AG09319 (cell line): Measurements from ENCODE around the gene LYRM2.

Source experiments
- DNase-seq: peaks from one replicate; pipeline ENCODE4 v3.0.0-alpha.2; 2010; ENCODE audit warnings: low read depth; ENCODE audit errors: extremely low read depth
- TF ChIP-seq, protein P1 (sequence below): IDR thresholded peaks from 2 replicates; pipeline ENCODE4 v1.5.1; 2011; ENCODE audit warnings: low read depth, mild to moderate bottlenecking, inconsistent platforms, low read length, moderate library complexity

The LYRM2 gene, protein sequence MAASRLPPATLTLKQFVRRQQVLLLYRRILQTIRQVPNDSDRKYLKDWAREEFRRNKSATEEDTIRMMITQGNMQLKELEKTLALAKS

DNA sequence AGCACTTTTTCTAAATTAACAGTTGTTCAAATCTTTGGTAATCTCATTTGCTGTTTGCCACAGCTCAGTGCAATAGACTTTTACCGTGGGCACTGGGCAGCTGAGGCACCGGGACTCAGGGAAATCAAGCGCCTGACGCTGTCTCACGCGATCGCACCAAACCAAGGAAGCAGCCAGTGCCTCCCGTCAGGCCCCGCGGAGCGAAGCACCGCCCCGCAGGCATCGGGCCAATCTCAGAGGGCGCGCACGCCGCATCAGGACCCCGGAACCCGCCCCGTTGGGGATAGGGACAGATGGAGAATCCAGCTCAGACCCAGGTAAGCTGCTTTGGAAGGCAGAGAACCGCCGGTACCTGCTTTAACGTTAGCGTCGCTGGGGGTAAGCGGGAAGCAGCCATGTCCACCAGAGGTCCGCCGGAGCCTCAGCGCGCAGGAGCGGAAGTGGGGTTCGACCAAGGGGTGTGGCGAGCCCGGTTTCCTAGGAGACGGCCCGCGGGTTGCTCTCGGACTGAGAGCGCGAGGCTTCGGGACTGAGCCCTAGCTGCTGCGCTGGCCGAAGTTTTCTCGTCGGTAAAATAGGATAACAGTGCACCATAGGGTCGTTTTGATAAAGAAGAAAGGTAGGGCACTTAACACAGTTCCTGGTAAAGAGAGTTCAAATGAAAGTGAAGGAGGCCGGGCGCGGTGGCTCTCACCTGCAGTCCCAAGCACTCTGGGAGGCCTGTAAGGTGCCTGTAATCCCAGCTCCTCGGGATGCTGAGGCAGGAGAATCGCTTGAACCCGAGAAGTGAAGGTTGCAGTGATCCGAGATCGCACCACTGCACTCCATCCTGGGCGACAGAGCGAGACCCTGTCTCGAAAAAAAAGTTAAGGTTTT, at the start of gene LYRM2:
Gene LYRM2 (minus strand): TSS at position 428 of the 876 bp plus-strand sequence. CDS start 31 bp downstream, at position 397.
- TF ChIP-seq, protein P1, sequence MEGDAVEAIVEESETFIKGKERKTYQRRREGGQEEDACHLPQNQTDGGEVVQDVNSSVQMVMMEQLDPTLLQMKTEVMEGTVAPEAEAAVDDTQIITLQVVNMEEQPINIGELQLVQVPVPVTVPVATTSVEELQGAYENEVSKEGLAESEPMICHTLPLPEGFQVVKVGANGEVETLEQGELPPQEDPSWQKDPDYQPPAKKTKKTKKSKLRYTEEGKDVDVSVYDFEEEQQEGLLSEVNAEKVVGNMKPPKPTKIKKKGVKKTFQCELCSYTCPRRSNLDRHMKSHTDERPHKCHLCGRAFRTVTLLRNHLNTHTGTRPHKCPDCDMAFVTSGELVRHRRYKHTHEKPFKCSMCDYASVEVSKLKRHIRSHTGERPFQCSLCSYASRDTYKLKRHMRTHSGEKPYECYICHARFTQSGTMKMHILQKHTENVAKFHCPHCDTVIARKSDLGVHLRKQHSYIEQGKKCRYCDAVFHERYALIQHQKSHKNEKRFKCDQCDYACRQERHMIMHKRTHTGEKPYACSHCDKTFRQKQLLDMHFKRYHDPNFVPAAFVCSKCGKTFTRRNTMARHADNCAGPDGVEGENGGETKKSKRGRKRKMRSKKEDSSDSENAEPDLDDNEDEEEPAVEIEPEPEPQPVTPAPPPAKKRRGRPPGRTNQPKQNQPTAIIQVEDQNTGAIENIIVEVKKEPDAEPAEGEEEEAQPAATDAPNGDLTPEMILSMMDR: peak; percentile 5
- DNase-seq: peak; percentile 76

DNA sequence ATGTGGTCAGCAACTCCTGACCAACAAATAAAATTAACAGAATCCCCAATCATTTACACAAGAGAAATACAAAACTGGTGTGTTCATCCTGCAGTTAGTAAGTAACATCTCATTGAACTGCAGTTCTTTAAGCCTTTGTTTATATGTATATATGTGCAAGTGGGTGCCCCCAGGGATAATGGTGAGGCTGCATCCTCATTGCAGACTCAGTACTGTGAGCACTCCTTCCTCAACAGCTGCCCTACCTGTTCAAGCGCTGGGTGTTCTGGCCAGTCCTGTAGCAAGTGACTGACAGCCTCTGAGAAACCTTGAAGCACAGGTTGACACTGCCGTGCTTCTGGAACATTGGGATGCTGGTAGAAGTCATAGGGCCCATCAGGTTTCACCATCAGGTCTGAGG, 49.8 kb upstream of the LYRM2 start:
- DNase-seq: no peak
- TF ChIP-seq, protein P1: no peak

DNA sequence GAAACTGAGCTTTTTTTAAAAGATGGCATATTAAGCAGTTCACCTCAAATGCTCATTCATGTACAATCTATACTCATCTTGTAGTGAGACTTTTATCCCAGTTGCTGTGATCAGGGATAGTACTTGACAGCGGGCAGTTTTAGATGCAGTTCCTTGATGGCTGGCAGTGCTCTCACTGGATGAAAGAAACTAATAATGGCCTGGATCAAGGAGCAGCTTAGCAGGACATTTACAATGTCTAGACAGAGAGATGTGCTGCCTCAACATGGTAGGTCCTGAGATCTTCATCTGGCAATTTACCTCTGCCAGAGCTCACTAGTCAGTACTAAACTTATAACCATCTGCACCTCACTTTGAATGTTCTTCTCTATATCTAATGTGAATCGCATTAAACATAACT, 46.8 kb upstream of the LYRM2 start:
- DNase-seq: no peak
- TF ChIP-seq, protein P1: no peak

DNA sequence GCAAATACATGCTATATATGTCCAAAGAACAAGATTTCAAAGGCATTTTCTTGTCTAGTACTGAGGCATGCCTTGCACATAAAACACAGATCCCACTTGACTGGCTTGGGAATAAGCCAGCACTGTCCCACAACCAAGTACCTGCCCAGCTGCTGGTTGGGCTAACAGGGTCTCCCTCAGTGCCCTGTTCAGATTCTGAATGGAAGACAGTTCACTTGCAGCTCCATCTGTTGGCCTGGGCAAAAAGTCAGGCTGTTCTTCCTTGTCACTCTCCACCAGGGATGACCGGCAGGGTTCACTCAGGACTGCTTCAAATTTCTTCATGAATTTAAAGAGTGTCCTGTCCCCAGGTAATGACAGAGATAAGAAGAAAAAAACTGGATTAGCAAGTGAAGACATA, 44.4 kb upstream of the LYRM2 start:
- no peak for DNase-seq

DNA sequence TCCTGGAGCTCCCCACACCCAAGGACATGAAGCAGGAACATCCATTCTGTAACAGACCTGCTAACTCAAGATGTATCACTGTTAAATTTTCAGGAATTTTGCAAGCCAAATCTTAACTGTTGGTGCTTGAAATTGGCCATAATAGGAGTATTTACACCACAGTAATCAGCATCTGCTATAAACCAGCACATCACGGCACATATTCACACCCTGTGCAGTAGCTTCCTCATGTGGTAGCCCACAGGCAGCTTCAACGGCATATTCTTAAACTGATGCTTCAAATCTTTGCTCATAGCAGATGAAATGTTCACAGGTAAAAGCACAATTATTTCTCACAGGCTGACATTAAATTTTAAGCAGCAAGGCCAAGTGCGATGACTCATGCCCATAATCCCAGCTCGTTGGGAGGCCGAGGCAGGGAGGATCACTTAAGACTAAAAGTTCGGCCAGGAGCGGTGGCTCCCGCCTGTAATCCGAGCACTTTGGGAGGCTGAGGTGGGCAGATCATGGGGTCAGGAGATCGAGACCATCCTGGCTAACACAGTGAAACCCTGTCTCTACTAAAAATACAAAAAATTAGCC, 43.5 kb upstream of the LYRM2 start:
- DNase-seq: no peak
- TF ChIP-seq, protein P1: no peak

More for the DNA sequence above, 44.4 kb upstream of the LYRM2 start:
- TF ChIP-seq, protein P1: no peak

DNA sequence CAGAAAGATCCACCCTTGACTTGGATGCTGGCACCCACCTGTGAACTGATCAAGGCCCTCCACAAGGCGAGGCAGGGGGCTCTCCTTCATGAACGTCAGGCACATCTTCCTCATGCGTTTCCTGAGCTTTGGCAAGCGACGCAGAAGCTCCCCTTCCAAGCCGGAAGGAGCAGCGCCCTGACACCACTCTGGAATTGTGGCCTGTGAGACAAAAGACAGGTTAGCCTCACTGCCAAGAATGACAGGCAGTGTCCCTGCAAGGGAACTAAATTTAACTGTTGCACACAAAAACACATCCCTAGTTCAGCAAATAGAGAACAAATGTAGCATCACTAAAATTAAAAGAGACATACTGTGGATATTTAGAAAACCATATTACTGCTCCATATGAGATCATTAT, 42.0 kb upstream of the LYRM2 start:
- no peak for DNase-seq
- TF ChIP-seq, protein P1: no peak

DNA sequence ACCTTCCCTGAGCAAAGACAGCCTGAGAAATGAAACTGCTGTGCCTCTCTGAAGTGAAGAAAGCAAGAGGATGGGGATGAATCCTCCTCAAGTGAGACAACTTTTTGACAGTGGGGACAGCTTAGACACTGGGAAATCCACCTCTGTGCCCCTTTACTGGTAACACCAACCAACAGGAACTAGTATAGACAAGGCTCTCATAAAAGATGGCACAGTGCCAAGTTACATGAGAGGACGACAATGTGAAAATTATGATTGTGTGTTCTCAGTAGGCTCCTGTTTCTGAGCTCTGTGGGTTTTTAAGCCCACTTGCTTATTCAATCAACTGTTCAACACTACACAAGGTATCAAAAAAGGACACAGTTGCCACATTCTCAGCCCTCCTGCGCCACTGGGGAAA, 41.6 kb upstream of the LYRM2 start:
- no peak for DNase-seq
- TF ChIP-seq, protein P1: no peak
